Mesendoderm (in vitro differentiated cells): ENCODE results near the gene NRG3.
A peak's percentile ranks its signal among the peaks of the same experiment; 100 is the strongest.

ENCODE experiments used
- DNase-seq: peaks from one replicate; pipeline ENCODE4 v3.0.0; 2013
- H2AK5ac ChIP-seq: 2 replicates; pipeline ENCODE4 v1.6.1; 2013; ENCODE audit warnings: low read length, inconsistent platforms
- H2BK120ac ChIP-seq: 2 replicates; pipeline ENCODE4 v1.6.1; 2013; ENCODE audit warnings: low read depth, mild to moderate bottlenecking, low read length, moderate library complexity, mixed read lengths
- H2BK15ac ChIP-seq: replicated peaks from 2 replicates; pipeline ENCODE4 v1.6.1; 2013; ENCODE audit warnings: low read depth, mild to moderate bottlenecking, moderate library complexity
- H2BK5ac ChIP-seq: 2 replicates; pipeline ENCODE4 v1.6.1; 2013; ENCODE audit warnings: low read length, inconsistent platforms
- H3K18ac ChIP-seq: 2 replicates; pipeline ENCODE4 v1.6.1; 2013; ENCODE audit warnings: mild to moderate bottlenecking, low read length, mixed read lengths
- H3K23ac ChIP-seq: one replicate; pipeline ENCODE4 v1.6.1; 2013; ENCODE audit warnings: low read length
- H3K27ac ChIP-seq: 2 replicates; pipeline ENCODE4 v1.5.1; 2013; ENCODE audit warnings: low read depth, mild to moderate bottlenecking, inconsistent platforms, low read length, moderate library complexity
- H3K27me3 ChIP-seq: 2 replicates; pipeline ENCODE4 v1.6.1; 2013; ENCODE audit warnings: low read length, control low read depth, mild to moderate bottlenecking, inconsistent platforms; ENCODE audit not compliant: insufficient read depth, poor library complexity
- H3K36me3 ChIP-seq: 2 replicates; pipeline ENCODE4 v1.6.1; 2013; ENCODE audit warnings: low read length, inconsistent platforms; ENCODE audit not compliant: control insufficient read depth, insufficient read depth
- H3K4ac ChIP-seq: one replicate; pipeline ENCODE4 v1.6.1; 2013; ENCODE audit warnings: low read depth, mild to moderate bottlenecking, low read length, moderate library complexity
- H3K4me1 ChIP-seq: 2 replicates; pipeline ENCODE4 v1.6.1; 2013; ENCODE audit warnings: low read depth, low read length, inconsistent platforms; ENCODE audit not compliant: control insufficient read depth
- H3K4me2 ChIP-seq: 2 replicates; pipeline ENCODE4 v1.6.1; 2013; ENCODE audit warnings: low read length
- H3K4me3 ChIP-seq: 2 replicates; pipeline ENCODE4 v1.5.1; 2013; ENCODE audit warnings: mild to moderate bottlenecking, low read length
- H3K56ac ChIP-seq: one replicate; pipeline ENCODE4 v1.6.1; 2013; ENCODE audit warnings: low read length
- H3K79me1 ChIP-seq: 2 replicates; pipeline ENCODE4 v1.6.1; 2013; ENCODE audit warnings: low read length, inconsistent platforms
- H3K79me2 ChIP-seq: 2 replicates; pipeline ENCODE4 v1.6.1; 2013; ENCODE audit warnings: mild to moderate bottlenecking, low read length; ENCODE audit not compliant: control insufficient read depth, insufficient read depth
- H3K9ac ChIP-seq: 2 replicates; pipeline ENCODE4 v1.6.1; 2013; ENCODE audit warnings: low read length, inconsistent platforms
- H4K5ac ChIP-seq: one replicate; pipeline ENCODE4 v1.6.1; 2013; ENCODE audit warnings: low read length
- H4K8ac ChIP-seq: one replicate; pipeline ENCODE4 v1.6.1; 2013; ENCODE audit warnings: low read depth, mild to moderate bottlenecking, control low read depth, low read length, moderate library complexity
- WGBS: extraction: QIAGEN DNeasy Blood & Tissue Kit; methylation state at CpG from one replicate; pipeline ENCODE4 v1.1.7; 2013; ENCODE audit warnings: low lambda C conversion rate, missing lambda C conversion rate; ENCODE audit not compliant: insufficient coverage; ENCODE audit errors: extremely low coverage; 5-methylcytosine and 5-hydroxymethylcytosine counted together

Gene NRG3

DNA sequence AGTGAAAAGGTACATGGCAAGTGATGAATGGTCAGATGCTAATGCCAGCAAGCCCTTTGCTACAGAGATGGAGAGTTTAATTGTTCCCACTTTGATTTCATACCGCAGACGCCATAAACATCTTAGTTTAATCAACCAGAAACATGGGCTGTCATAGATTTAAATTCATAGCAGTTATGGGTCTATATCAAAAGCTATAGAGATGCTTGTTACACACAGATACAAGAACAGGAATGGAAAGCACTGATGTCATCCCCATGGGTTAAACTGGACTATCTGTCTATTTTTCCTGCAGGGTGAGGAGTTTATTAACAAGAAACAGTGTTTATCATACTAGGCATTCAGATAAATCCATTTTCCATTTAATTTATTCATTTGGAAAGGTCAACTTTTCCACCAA lies 409.2 kb downstream of the NRG3 start:
- Histone ChIP-seq H3K56ac (no peak overlapping the region), H3K36me3 (no peaks in the 10 kb centered on the region), H3K18ac (no peak overlapping the region), H3K4me3 (no peak overlapping the region), H3K79me2 (no peaks in the 10 kb centered on the region), H4K5ac (no peak overlapping the region), H3K9ac (no peak overlapping the region), H3K4me2 (no peak overlapping the region), H3K27me3 (no peaks in the 10 kb centered on the region), H2BK120ac (no peak overlapping the region), H3K4me1 (no peaks in the 10 kb centered on the region), H2AK5ac (no peak overlapping the region), H2BK15ac (no peak overlapping the region), H3K4ac (no peak overlapping the region), H2BK5ac (no peak overlapping the region), H3K79me1 (no peaks in the 10 kb centered on the region), H4K8ac (no peak overlapping the region), H3K23ac (no peak overlapping the region), H3K27ac (no peak overlapping the region)
- DNase-seq: no peak
- WGBS: no CpG with 5 or more reads among the region's 2 CpGs

GRCh38 chr10:82288461-82288881 lies 413.5 kb downstream of the NRG3 start:
- Histone ChIP-seq H3K4me2 (no peak overlapping the region), H3K27ac (no peak overlapping the region), H3K36me3 (no peaks in the 10 kb centered on the region), H3K9ac (no peak overlapping the region), H3K4me1 (no peaks in the 10 kb centered on the region), H3K23ac (no peak overlapping the region), H3K18ac (no peak overlapping the region), H3K56ac (no peak overlapping the region), H4K8ac (no peak overlapping the region), H3K27me3 (no peaks in the 10 kb centered on the region), H2BK15ac (no peak overlapping the region), H2BK5ac (no peak overlapping the region), H2BK120ac (no peak overlapping the region), H3K4me3 (no peak overlapping the region), H3K4ac (no peak overlapping the region), H4K5ac (no peak overlapping the region), H2AK5ac (no peak overlapping the region), H3K79me2 (no peaks in the 10 kb centered on the region), H3K79me1 (no peaks in the 10 kb centered on the region)
- WGBS: no CpG with 5 or more reads among the region's 6 CpGs
- DNase-seq: peak; percentile 23

GRCh38 chr10:82289945-82290344 lies 415.0 kb downstream of the NRG3 start:
- Histone ChIP-seq H3K27me3 (no peaks in the 10 kb centered on the region), H2BK120ac (no peak overlapping the region), H4K5ac (no peak overlapping the region), H3K4me2 (no peak overlapping the region), H3K23ac (no peak overlapping the region), H2AK5ac (no peak overlapping the region), H2BK15ac (no peak overlapping the region), H3K27ac (no peak overlapping the region), H3K79me2 (no peaks in the 10 kb centered on the region), H3K56ac (no peak overlapping the region), H3K79me1 (no peaks in the 10 kb centered on the region), H3K4me1 (no peaks in the 10 kb centered on the region), H2BK5ac (no peak overlapping the region), H4K8ac (no peak overlapping the region), H3K4me3 (no peak overlapping the region), H3K18ac (no peak overlapping the region), H3K4ac (no peak overlapping the region), H3K36me3 (no peaks in the 10 kb centered on the region), H3K9ac (no peak overlapping the region)
- DNase-seq: no peak
- no CpG with 5 or more reads among the region's 3 CpGs for WGBS

DNA sequence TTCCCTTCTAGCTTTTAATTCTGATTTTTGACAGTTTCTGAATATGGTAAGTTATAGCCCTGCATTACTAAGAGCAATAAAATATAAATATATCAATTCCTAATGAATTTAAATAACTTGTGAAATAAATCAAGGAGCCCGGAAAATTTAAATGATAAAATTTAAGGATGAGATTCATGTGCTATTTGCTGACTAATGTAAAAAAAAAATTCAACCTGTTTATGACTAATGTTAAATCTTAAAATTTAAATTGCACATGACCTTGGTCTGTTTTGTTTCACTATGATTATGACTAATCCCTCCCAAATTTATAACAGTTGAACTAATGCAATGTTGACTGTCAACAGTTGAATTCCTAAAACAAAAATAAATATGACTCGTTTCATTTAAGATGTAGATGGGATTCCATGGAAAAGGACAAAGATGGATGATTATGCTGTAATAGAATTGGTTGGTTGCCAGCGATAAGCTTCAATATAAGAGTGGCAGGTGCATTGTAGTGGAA lies 419.9 kb downstream of the NRG3 start:
- H3K18ac ChIP-seq: no peak overlapping the region
- no peak overlapping the region for H3K4me3 ChIP-seq
- H3K4ac ChIP-seq: no peak overlapping the region
- no peak overlapping the region for H3K27ac ChIP-seq
- H3K36me3 ChIP-seq: no peaks in the 10 kb centered on the region
- no peak overlapping the region for H2BK15ac ChIP-seq
- no peaks in the 10 kb centered on the region for H3K4me1 ChIP-seq
- DNase-seq: no peak
- no peak overlapping the region for H4K5ac ChIP-seq
- H2BK120ac ChIP-seq: no peak overlapping the region
- no peak overlapping the region for H2AK5ac ChIP-seq
- no peak overlapping the region for H3K4me2 ChIP-seq
- H3K27me3 ChIP-seq: no peaks in the 10 kb centered on the region
- H4K8ac ChIP-seq: no peak overlapping the region
- no peak overlapping the region for H3K23ac ChIP-seq
- H3K9ac ChIP-seq: no peak overlapping the region
- H3K79me1 ChIP-seq: no peaks in the 10 kb centered on the region
- no peak overlapping the region for H3K56ac ChIP-seq
- no peak overlapping the region for H2BK5ac ChIP-seq
- WGBS: no CpG with 5 or more reads among the region's 3 CpGs
- no peaks in the 10 kb centered on the region for H3K79me2 ChIP-seq

- WGBS: no CpG with 5 or more reads among the region's 4 CpGs
- no peaks in the 10 kb centered on the region for H3K36me3 ChIP-seq
- H3K4me2 ChIP-seq: no peak overlapping the region
- H3K79me2 ChIP-seq: no peaks in the 10 kb centered on the region
- no peak overlapping the region for H2BK5ac ChIP-seq
- no peak overlapping the region for H3K4me3 ChIP-seq
- H3K9ac ChIP-seq: no peak overlapping the region
- no peak overlapping the region for H3K56ac ChIP-seq
- H3K79me1 ChIP-seq: no peaks in the 10 kb centered on the region
- no peak overlapping the region for H3K27ac ChIP-seq
- H3K4me1 ChIP-seq: no peaks in the 10 kb centered on the region
- H4K5ac ChIP-seq: no peak overlapping the region
- H3K18ac ChIP-seq: no peak overlapping the region
- DNase-seq: no peak
- no peak overlapping the region for H3K23ac ChIP-seq
- no peak overlapping the region for H2BK15ac ChIP-seq
- no peak overlapping the region for H2BK120ac ChIP-seq
- no peaks in the 10 kb centered on the region for H3K27me3 ChIP-seq
- H3K4ac ChIP-seq: no peak overlapping the region
- no peak overlapping the region for H4K8ac ChIP-seq
- H2AK5ac ChIP-seq: no peak overlapping the region
Measured at GRCh38 chr10:82308641-82309040, 433.6 kb downstream of the NRG3 start.

- Histone ChIP-seq H3K18ac (no peak overlapping the region), H3K9ac (no peak overlapping the region), H3K4ac (no peak overlapping the region), H2BK120ac (no peak overlapping the region), H3K4me1 (no peaks in the 10 kb centered on the region), H3K79me2 (no peaks in the 10 kb centered on the region), H3K4me3 (no peak overlapping the region), H4K8ac (no peak overlapping the region), H2BK15ac (no peak overlapping the region), H3K27me3 (no peaks in the 10 kb centered on the region), H3K4me2 (no peak overlapping the region), H3K79me1 (no peaks in the 10 kb centered on the region), H2AK5ac (no peak overlapping the region), H3K56ac (no peak overlapping the region), H3K36me3 (no peaks in the 10 kb centered on the region), H2BK5ac (no peak overlapping the region), H3K27ac (no peak overlapping the region), H3K23ac (no peak overlapping the region), H4K5ac (no peak overlapping the region)
- no CpG with 5 or more reads among the region's 3 CpGs for WGBS
- no peak for DNase-seq
Measured at GRCh38 chr10:82310839-82311238, 435.8 kb downstream of the NRG3 start.
